HEK293 (cell line): ENCODE results near the gene NXPH4.
A peak's percentile ranks its signal among the peaks of the same experiment; 100 is the strongest.

Experiments used
- KLF8 ChIP-seq: fragments of 450-650 bp; formaldehyde crosslinking; IDR thresholded peaks from 2 replicates; pipeline ENCODE4 v1.5.1; 2016; ENCODE audit warnings: missing biosample characterization, missing genetic modification characterization
- MZF1 ChIP-seq: fragments of 450-650 bp; formaldehyde crosslinking; IDR thresholded peaks from 2 replicates; pipeline ENCODE4 v1.5.1; 2017; ENCODE audit warnings: missing biosample characterization, missing genetic modification characterization, borderline replicate concordance
- PBX3 ChIP-seq: sonication (generic); formaldehyde crosslinking; IDR thresholded peaks from 2 replicates; pipeline ENCODE4 v1.8.1; 2022; ENCODE audit warnings: mild to moderate bottlenecking, moderate library complexity, missing genetic modification reagents
- REPIN1 ChIP-seq: fragments of 450-650 bp; formaldehyde crosslinking; IDR thresholded peaks from 2 replicates; pipeline ENCODE4 v1.5.1; 2017; ENCODE audit warnings: missing biosample characterization, missing genetic modification characterization, low read depth
- SP2 ChIP-seq: fragments of 450-650 bp; formaldehyde crosslinking; IDR thresholded peaks from 2 replicates; pipeline ENCODE4 v1.5.1; 2016; ENCODE audit warnings: missing biosample characterization, missing genetic modification characterization
- WT1 ChIP-seq: fragments of 450-650 bp; formaldehyde crosslinking; IDR thresholded peaks from 2 replicates; pipeline ENCODE4 v1.5.1; 2016; ENCODE audit warnings: missing biosample characterization, missing genetic modification characterization
- ZBTB1 ChIP-seq: fragments of 450-650 bp; formaldehyde crosslinking; IDR thresholded peaks from 2 replicates; pipeline ENCODE4 v1.5.1; 2016; ENCODE audit warnings: missing biosample characterization, missing genetic modification characterization
- ZBTB21 ChIP-seq: fragments of 450-650 bp; formaldehyde crosslinking; IDR thresholded peaks from 2 replicates; pipeline ENCODE4 v1.5.1; 2017; ENCODE audit warnings: missing biosample characterization, missing genetic modification characterization
- ZBTB6 ChIP-seq: fragments of 450-650 bp; formaldehyde crosslinking; IDR thresholded peaks from 2 replicates; pipeline ENCODE4 v1.5.1; 2017; ENCODE audit warnings: missing biosample characterization, missing genetic modification characterization
- ZIC2 ChIP-seq: fragments of 450-650 bp; formaldehyde crosslinking; IDR thresholded peaks from 2 replicates; pipeline ENCODE4 v1.5.1; 2016; ENCODE audit warnings: missing biosample characterization, missing genetic modification characterization
- ZNF155 ChIP-seq: fragments of 450-650 bp; formaldehyde crosslinking; IDR thresholded peaks from 2 replicates; pipeline ENCODE4 v1.5.1; 2016; ENCODE audit warnings: missing biosample characterization, missing genetic modification characterization
- ZNF23 ChIP-seq: fragments of 450-650 bp; formaldehyde crosslinking; IDR thresholded peaks from 2 replicates; pipeline ENCODE4 v1.5.1; 2016; ENCODE audit warnings: missing biosample characterization, missing genetic modification characterization, borderline replicate concordance
- ZNF239 ChIP-seq: fragments of 450-650 bp; formaldehyde crosslinking; IDR thresholded peaks from 2 replicates; pipeline ENCODE4 v1.5.1; 2016; ENCODE audit warnings: missing biosample characterization, missing genetic modification characterization
- ZNF248 ChIP-seq: fragments of 450-650 bp; formaldehyde crosslinking; IDR thresholded peaks from 2 replicates; pipeline ENCODE4 v1.5.1; 2017; ENCODE audit warnings: missing biosample characterization, missing genetic modification characterization
- ZNF26 ChIP-seq: fragments of 450-650 bp; formaldehyde crosslinking; IDR thresholded peaks from 2 replicates; pipeline ENCODE4 v1.5.1; 2016; ENCODE audit warnings: missing biosample characterization, missing genetic modification characterization
- ZNF266 ChIP-seq: fragments of 450-650 bp; formaldehyde crosslinking; IDR thresholded peaks from 2 replicates; pipeline ENCODE4 v1.5.1; 2016; ENCODE audit warnings: missing biosample characterization, missing genetic modification characterization, low read depth
- ZNF280D ChIP-seq: fragments of 450-650 bp; formaldehyde crosslinking; IDR thresholded peaks from 2 replicates; pipeline ENCODE4 v1.5.1; 2016; ENCODE audit warnings: missing biosample characterization, missing genetic modification characterization
- ZNF292 ChIP-seq: fragments of 450-650 bp; formaldehyde crosslinking; IDR thresholded peaks from 2 replicates; pipeline ENCODE4 v1.5.1; 2016; ENCODE audit warnings: low read depth, missing biosample characterization, missing genetic modification characterization, borderline replicate concordance
- ZNF366 ChIP-seq: fragments of 450-650 bp; formaldehyde crosslinking; conservative IDR thresholded peaks from 2 replicates; pipeline ENCODE4 v1.5.1; 2016; ENCODE audit warnings: missing biosample characterization, missing genetic modification characterization
- ZNF394 ChIP-seq: fragments of 450-650 bp; formaldehyde crosslinking; IDR thresholded peaks from 2 replicates; pipeline ENCODE4 v1.5.1; 2016; ENCODE audit warnings: missing biosample characterization, missing genetic modification characterization, mild to moderate bottlenecking, moderate library complexity, borderline replicate concordance
- ZNF488 ChIP-seq: fragments of 450-650 bp; formaldehyde crosslinking; IDR thresholded peaks from 2 replicates; pipeline ENCODE4 v1.5.1; 2016; ENCODE audit warnings: missing biosample characterization, missing genetic modification characterization
- ZNF518A ChIP-seq: fragments of 450-650 bp; formaldehyde crosslinking; conservative IDR thresholded peaks from 2 replicates; pipeline ENCODE4 v1.5.1; 2016; ENCODE audit warnings: low read depth, missing biosample characterization, missing genetic modification characterization
- ZNF626 ChIP-seq: fragments of 450-650 bp; sonication (Bioruptor Pico); formaldehyde crosslinking; IDR thresholded peaks from 2 replicates; pipeline ENCODE4 v1.5.1; 2018; ENCODE audit warnings: missing biosample characterization, missing genetic modification characterization, inconsistent platforms
- ZNF707 ChIP-seq: fragments of 450-650 bp; formaldehyde crosslinking; IDR thresholded peaks from 2 replicates; pipeline ENCODE4 v1.5.1; 2016; ENCODE audit warnings: missing biosample characterization, missing genetic modification characterization

The NXPH4 gene

GRCh38 chr12:57229634-57230380, 13.2 kb downstream of the NXPH4 start, which contains the start of gene SHMT2 (continued):
- no peak for TF ChIP-seq ZNF366 (tag by site-specific recombination)
- TF ChIP-seq REPIN1: no peak
- TF ChIP-seq ZBTB6 (tag by site-specific recombination): no peak
- TF ChIP-seq ZNF23 (tag by site-specific recombination): no peak
- no peak for TF ChIP-seq ZNF707
- TF ChIP-seq ZNF488 (tag by site-specific recombination): 0 out of 2 replicates have a peak, but pooled peaks have one; percentile 45
- no peak for TF ChIP-seq ZNF239 (tag by site-specific recombination)
- no peak for TF ChIP-seq ZNF626
- TF ChIP-seq ZNF292: no peak
- TF ChIP-seq WT1 (tag by site-specific recombination): no peak
- no peak for TF ChIP-seq ZNF280D (tag by site-specific recombination)
- TF ChIP-seq ZNF266 (tag by site-specific recombination): no peak
- peak; percentile 18; the same call in 1 of the 2 replicates for TF ChIP-seq ZNF394
- no peak for TF ChIP-seq ZBTB1 (tag by site-specific recombination)
- TF ChIP-seq SP2 (tag by site-specific recombination): peak; percentile 45; the same call in 1 of the 2 replicates
- TF ChIP-seq ZIC2 (tag by site-specific recombination): peak; percentile 70
- TF ChIP-seq KLF8 (tag by site-specific recombination): 0 out of 2 replicates have a peak, but pooled peaks have one; percentile 15
- TF ChIP-seq ZNF155 (tag by site-specific recombination): no peak
- TF ChIP-seq ZNF518A: no peak
- no peak for TF ChIP-seq ZNF26 (tag by site-specific recombination)
- no peak for TF ChIP-seq ZNF248 (tag by site-specific recombination)
- no peak for TF ChIP-seq MZF1 (tag by site-specific recombination)
- TF ChIP-seq PBX3 (CRISPR knock-in tag): no peak
- 0 out of 2 replicates have a peak, but pooled peaks have one; percentile 9 for TF ChIP-seq ZBTB21
